Endothelial cell of umbilical vein (primary cell): Measurements from ENCODE around the gene ABTB2. TPM values are rescaled to one million over a fixed set of nuclear protein-coding genes. Genes with fewer than 3 reads are reported as not detected.

Source experiments
- BruUV-seq: library from RNA; stranded (reverse); fragments of 400-500 nt; replicated peaks from 2 replicates; lab custom pipeline; 2021; lab: Mats Ljungman, UMichigan
- CTCF ChIA-PET: fragments of 300-600, 350-600 bp; sonication (Branson Sonifier 250); formaldehyde crosslinking; loops from one replicate; lab custom pipeline; 2021; ENCODE audit warnings: antibody characterized with exemption, inconsistent platforms; lab: Charles Lee
- POLR2A ChIA-PET: fragments of 300-600, 350-600 bp; sonication (Branson Sonifier 250); formaldehyde crosslinking; loops from one replicate; lab custom pipeline; 2021; ENCODE audit warnings: antibody characterized with exemption, inconsistent platforms; lab: Charles Lee
- DNase-seq: peaks from one replicate; pipeline ENCODE4 v3.0.0-alpha.2; 2011; ENCODE audit warnings: low read depth, low spot score
- FAIRE-seq: peaks from 2 replicates; lab custom pipeline; 2011; peaks lifted over from hg19 to GRCh38; lab: Jason Lieb, UNC
- H2AFZ ChIP-seq: 2 replicates; pipeline ENCODE4 v1.6.0; 2012; ENCODE audit warnings: low read depth, low read length, control low read depth, inconsistent platforms
- H3K27ac ChIP-seq: 2 replicates; pipeline ENCODE4 v1.5.1; 2011; ENCODE audit warnings: low read depth, mild to moderate bottlenecking, control low read depth, low read length, moderate library complexity; ENCODE audit not compliant: insufficient read depth
- H3K27me3 ChIP-seq, 2 experiments: 2 replicates each; pipeline versions ENCODE4 v1.6.0 to v1.6.1; 2011; ENCODE audit warnings: low read length in 2 of 2, mixed read lengths in 1 of 2; ENCODE audit not compliant: control insufficient read depth in 2 of 2, insufficient read depth in 2 of 2
- H3K36me3 ChIP-seq, 2 experiments: 2 replicates in 1 of 2; 3 replicates in 1 of 2; pipeline ENCODE4 v1.5.1; 2011; ENCODE audit warnings: low read length in 2 of 2, mild to moderate bottlenecking in 1 of 2, moderate library complexity in 1 of 2; ENCODE audit not compliant: control insufficient read depth in 2 of 2, insufficient read depth in 2 of 2; ENCODE audit errors: extremely low read depth in 1 of 2
- H3K4me1 ChIP-seq: 3 replicates; pipeline ENCODE4 v1.5.1; 2011; ENCODE audit warnings: mild to moderate bottlenecking, low read length; ENCODE audit not compliant: control insufficient read depth, insufficient read depth; ENCODE audit errors: extremely low read depth
- H3K4me2 ChIP-seq: 2 replicates; pipeline ENCODE4 v1.6.1; 2011; ENCODE audit warnings: low read length, control low read depth, mixed read lengths; ENCODE audit not compliant: insufficient read depth
- H3K4me3 ChIP-seq, 3 experiments: fragments of 200-600 bp in 1 of 3; sonication (generic), shearing (Covaris generic) in 1 of 3; replicated peaks in 1 of 3; 2 replicates each; pipeline ENCODE4 v1.5.1; 2011 to 2016; ENCODE audit warnings: control low read depth in 3 of 3, low read length in 3 of 3, mild to moderate bottlenecking in 2 of 3, inconsistent platforms in 1 of 3, low read depth in 1 of 3, moderate library complexity in 1 of 3; ENCODE audit not compliant: insufficient read depth in 1 of 3
- H3K79me2 ChIP-seq: 2 replicates; pipeline ENCODE4 v1.6.0; 2012; ENCODE audit warnings: low read length, inconsistent platforms; ENCODE audit not compliant: control insufficient read depth, insufficient read depth
- H3K9ac ChIP-seq: replicated peaks from 2 replicates; pipeline ENCODE3; 2011; ENCODE audit warnings: low read length, control low read depth; ENCODE audit not compliant: insufficient read depth; ENCODE audit errors: extremely low read depth
- H3K9me1 ChIP-seq: replicated peaks from 3 replicates; pipeline ENCODE4 v1.6.0; 2011; ENCODE audit warnings: mild to moderate bottlenecking, low read length; ENCODE audit not compliant: control insufficient read depth, insufficient read depth; ENCODE audit errors: extremely low read depth
- H3K9me3 ChIP-seq: replicated peaks from 2 replicates; pipeline ENCODE4 v1.5.1; 2012; ENCODE audit warnings: low read length, inconsistent platforms; ENCODE audit not compliant: control insufficient read depth, insufficient read depth
- H4K20me1 ChIP-seq: replicated peaks from 2 replicates; pipeline ENCODE3; 2011; ENCODE audit warnings: mild to moderate bottlenecking, low read length; ENCODE audit not compliant: control insufficient read depth, insufficient read depth; ENCODE audit errors: extremely low read depth
- CTCF ChIP-seq, 2 donors: IDR thresholded peaks; 1 replicate in 1 of 2; 2 replicates in 1 of 2; pipeline ENCODE4 v1.5.1; 2011; ENCODE audit warnings: low read length in 2 of 2, mild to moderate bottlenecking in 2 of 2, moderate library complexity in 2 of 2, control low read depth in 1 of 2, inconsistent platforms in 1 of 2, low read depth in 1 of 2; ENCODE audit not compliant: insufficient read depth in 1 of 2; ENCODE audit errors: extremely low read depth in 1 of 2
- EZH2 ChIP-seq: IDR thresholded peaks from 2 replicates; pipeline ENCODE4 v1.6.1; 2012; ENCODE audit warnings: borderline replicate concordance, low read depth, mild to moderate bottlenecking, moderate library complexity, low read length, inconsistent platforms; ENCODE audit not compliant: severe bottlenecking
- FOS ChIP-seq: IDR thresholded peaks from 2 replicates; pipeline ENCODE4 v1.6.1; 2011; ENCODE audit warnings: mild to moderate bottlenecking, low read length, moderate library complexity, borderline replicate concordance; ENCODE audit not compliant: insufficient read depth
- GATA2 ChIP-seq: IDR thresholded peaks from 2 replicates; pipeline ENCODE4 v1.7.0; 2011; ENCODE audit warnings: low read depth, mild to moderate bottlenecking, moderate library complexity, mixed read lengths, low read length; ENCODE audit not compliant: insufficient read length, insufficient read depth
- JUN ChIP-seq: IDR thresholded peaks from 2 replicates; pipeline ENCODE4 v1.6.1; 2011; ENCODE audit warnings: borderline replicate concordance, low read depth; ENCODE audit not compliant: insufficient read length, insufficient read depth
- MAX ChIP-seq: IDR thresholded peaks from 2 replicates; pipeline ENCODE4 v1.6.1; 2011; ENCODE audit not compliant: insufficient read depth, insufficient read length
- MYC ChIP-seq: IDR thresholded peaks from one replicate; pipeline ENCODE4 v1.6.1; 2011; ENCODE audit warnings: mild to moderate bottlenecking, low read depth, low read length
- POLR2A ChIP-seq: IDR thresholded peaks from 2 replicates; pipeline ENCODE4 v1.6.1; 2012; ENCODE audit warnings: low read depth, mild to moderate bottlenecking, control low read depth, low read length
- POLR2AphosphoS5 ChIP-seq: IDR thresholded peaks from 2 replicates; pipeline ENCODE4 v1.6.1; 2012; ENCODE audit warnings: low read depth, mild to moderate bottlenecking, control low read depth, low read length, moderate library complexity; ENCODE audit not compliant: insufficient read depth
- dilution Hi-C: fragments of 300-500 bp; cut with MboI; formaldehyde crosslinking; loops from one replicate; pipeline ENCODE4 v1.15.0; 2019; ENCODE audit warnings: low sequenced_read_pairs; ENCODE audit not compliant: extremely low pct_ligation_motif_present
- intact Hi-C: fragments of 100-400 bp; cut with micrococcal nuclease; formaldehyde crosslinking; loops from one replicate; pipeline ENCODE4 v1.10.0; 2022
- polyA plus RNA-seq, 4 experiments: library from polyadenylated mRNA; depleted of rRNA in 3 of 4; stranded (reverse) in 3 of 4; unstranded in 1 of 4; fragments of >200 nt; gene quantifications; 2 replicates each; pipeline versions ENCODE4 v1.2.1 to v1.2.3, GENCODE V29; 2011 to 2012; ENCODE audit warnings: missing spikeins in 1 of 4
- total RNA-seq: library from RNA; stranded (reverse); gene quantifications from 2 replicates; pipeline ENCODE4 v1.2.3, GENCODE V29; 2021

ABTB2 gene
- total and polyA plus RNA-seq, 2 donors (not counting 3 experiments of a cell fraction or from before 2014, with no cell fraction given): 0.11 to 0.14 TPM

- peaks cover 2 to 6% of the 10 kb centered on the region in 2 experiments for H3K27me3 ChIP-seq
- no TSS peak for BruUV-seq
- ChIA-PET CTCF (no interaction called here), POLR2A (no interaction called here)
- H3K9ac ChIP-seq: no peak overlapping the region
- TF ChIP-seq POLR2A (no peak), GATA2 (no peak), EZH2 (no peak), FOS (no peak), JUN (no peak), MYC (no peak), MAX (no peak)
- no peaks in the 10 kb centered on the region for H4K20me1 ChIP-seq
- no peaks in the 10 kb centered on the region for H3K9me3 ChIP-seq
- peaks cover 6% of the 10 kb centered on the region for H3K4me1 ChIP-seq
- no peaks in the 10 kb centered on the region for H3K9me1 ChIP-seq
- H3K4me2 ChIP-seq: no peak overlapping the region
- H3K79me2 ChIP-seq: no peaks in the 10 kb centered on the region
- DNase-seq: no peak
- intact Hi-C loops (no loop called here), dilution Hi-C loops (no loop called here)
- peak; percentile 37 for FAIRE-seq
- no peak overlapping the region for H2AFZ ChIP-seq
- no peak overlapping the region for H3K4me3 ChIP-seq
- no peaks in the 10 kb centered on the region for H3K36me3 ChIP-seq
- no peak overlapping the region for H3K27ac ChIP-seq
Observed at GRCh38 chr11:34233215-34233614, 124.6 kb downstream of the ABTB2 start.

GRCh38 chr11:34232807-34233206 lies 125.0 kb downstream of the ABTB2 start:
- no TSS peak for BruUV-seq
- H4K20me1 ChIP-seq: no peaks in the 10 kb centered on the region
- TF ChIP-seq EZH2: no peak
- no peak for TF ChIP-seq POLR2AphosphoS5
- no peak for TF ChIP-seq MAX
- no peak for TF ChIP-seq MYC
- TF ChIP-seq CTCF (IDR thresholded peaks at IDR 0.05; ENCODE audit: extremely low read depth in 1 of 2, insufficient read depth in 1 of 2, low read depth in 1 of 2, low read length in 2 of 2): no peak
- TF ChIP-seq JUN: no peak
- no peak for TF ChIP-seq POLR2A
- TF ChIP-seq GATA2: no peak
- no peak for TF ChIP-seq FOS
- CTCF ChIA-PET: no interaction called here
- H3K9me3 ChIP-seq: no peaks in the 10 kb centered on the region
- dilution Hi-C loops (no loop called here), intact Hi-C loops (no loop called here)
- FAIRE-seq (no peak), DNase-seq (no peak)
- H3K4me3 ChIP-seq: no peak overlapping the region
- no peak overlapping the region for H2AFZ ChIP-seq
- H3K79me2 ChIP-seq: no peaks in the 10 kb centered on the region
- no peak overlapping the region for H3K9ac ChIP-seq
- POLR2A ChIA-PET: no interaction called here
- H3K4me2 ChIP-seq: no peak overlapping the region
- peaks cover 2 to 6% of the 10 kb centered on the region in 2 experiments for H3K27me3 ChIP-seq
- H3K27ac ChIP-seq: no peak overlapping the region
- no peaks in the 10 kb centered on the region for H3K36me3 ChIP-seq
- H3K9me1 ChIP-seq: no peaks in the 10 kb centered on the region
- H3K4me1 ChIP-seq: peaks cover 6% of the 10 kb centered on the region
